Mesendoderm (in vitro differentiated cells): ENCODE measurements around the gene C6orf15.
"Not testable (repeated sequence)": the region's sequence is repeated elsewhere in the genome, so short reads cannot be mapped to it uniquely, and the experiment has no call there.

Experiments
- DNase-seq: peaks from one replicate; pipeline ENCODE4 v3.0.0; 2013
- H2AK5ac ChIP-seq: 2 replicates; pipeline ENCODE4 v1.6.1; 2013; ENCODE audit warnings: low read length, inconsistent platforms
- H2BK120ac ChIP-seq: 2 replicates; pipeline ENCODE4 v1.6.1; 2013; ENCODE audit warnings: low read depth, mild to moderate bottlenecking, low read length, moderate library complexity, mixed read lengths
- H2BK15ac ChIP-seq: replicated peaks from 2 replicates; pipeline ENCODE4 v1.6.1; 2013; ENCODE audit warnings: low read depth, mild to moderate bottlenecking, moderate library complexity
- H2BK5ac ChIP-seq: 2 replicates; pipeline ENCODE4 v1.6.1; 2013; ENCODE audit warnings: low read length, inconsistent platforms
- H3K18ac ChIP-seq: 2 replicates; pipeline ENCODE4 v1.6.1; 2013; ENCODE audit warnings: mild to moderate bottlenecking, low read length, mixed read lengths
- H3K23ac ChIP-seq: one replicate; pipeline ENCODE4 v1.6.1; 2013; ENCODE audit warnings: low read length
- H3K27ac ChIP-seq: 2 replicates; pipeline ENCODE4 v1.5.1; 2013; ENCODE audit warnings: low read depth, mild to moderate bottlenecking, inconsistent platforms, low read length, moderate library complexity
- H3K27me3 ChIP-seq: 2 replicates; pipeline ENCODE4 v1.6.1; 2013; ENCODE audit warnings: low read length, control low read depth, mild to moderate bottlenecking, inconsistent platforms; ENCODE audit not compliant: insufficient read depth, poor library complexity
- H3K36me3 ChIP-seq: 2 replicates; pipeline ENCODE4 v1.6.1; 2013; ENCODE audit warnings: low read length, inconsistent platforms; ENCODE audit not compliant: control insufficient read depth, insufficient read depth
- H3K4ac ChIP-seq: one replicate; pipeline ENCODE4 v1.6.1; 2013; ENCODE audit warnings: low read depth, mild to moderate bottlenecking, low read length, moderate library complexity
- H3K4me1 ChIP-seq: 2 replicates; pipeline ENCODE4 v1.6.1; 2013; ENCODE audit warnings: low read depth, low read length, inconsistent platforms; ENCODE audit not compliant: control insufficient read depth
- H3K4me2 ChIP-seq: 2 replicates; pipeline ENCODE4 v1.6.1; 2013; ENCODE audit warnings: low read length
- H3K4me3 ChIP-seq: 2 replicates; pipeline ENCODE4 v1.5.1; 2013; ENCODE audit warnings: mild to moderate bottlenecking, low read length
- H3K56ac ChIP-seq: one replicate; pipeline ENCODE4 v1.6.1; 2013; ENCODE audit warnings: low read length
- H3K79me1 ChIP-seq: 2 replicates; pipeline ENCODE4 v1.6.1; 2013; ENCODE audit warnings: low read length, inconsistent platforms
- H3K79me2 ChIP-seq: 2 replicates; pipeline ENCODE4 v1.6.1; 2013; ENCODE audit warnings: mild to moderate bottlenecking, low read length; ENCODE audit not compliant: control insufficient read depth, insufficient read depth
- H3K9ac ChIP-seq: 2 replicates; pipeline ENCODE4 v1.6.1; 2013; ENCODE audit warnings: low read length, inconsistent platforms
- H4K5ac ChIP-seq: one replicate; pipeline ENCODE4 v1.6.1; 2013; ENCODE audit warnings: low read length
- H4K8ac ChIP-seq: one replicate; pipeline ENCODE4 v1.6.1; 2013; ENCODE audit warnings: low read depth, mild to moderate bottlenecking, control low read depth, low read length, moderate library complexity
- WGBS: extraction: QIAGEN DNeasy Blood & Tissue Kit; methylation state at CpG from one replicate; pipeline ENCODE4 v1.1.7; 2013; ENCODE audit warnings: low lambda C conversion rate, missing lambda C conversion rate; ENCODE audit not compliant: insufficient coverage; ENCODE audit errors: extremely low coverage; 5-methylcytosine and 5-hydroxymethylcytosine counted together

C6orf15 gene

DNA sequence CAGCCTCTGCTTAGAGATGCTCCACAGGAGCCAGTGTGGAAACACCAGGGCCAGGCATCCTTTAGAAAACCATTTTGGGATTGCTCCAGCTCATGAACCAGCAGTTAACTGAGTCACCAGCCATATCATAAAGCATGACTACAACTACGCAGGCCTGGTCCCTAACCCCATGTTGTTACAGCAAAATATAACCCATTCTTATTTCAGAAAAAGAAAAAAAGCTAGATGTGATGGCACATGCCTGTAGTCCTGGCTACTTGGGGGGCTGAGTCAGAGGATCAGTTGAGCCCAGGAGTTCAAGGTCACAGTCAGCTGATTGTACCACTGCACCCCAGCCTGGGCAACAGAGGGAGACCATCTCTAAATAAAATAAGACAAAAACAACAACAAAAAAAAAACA is 36.8 kb downstream of the C6orf15 start:
- H3K79me2 ChIP-seq: no peaks in the 10 kb centered on the region
- no peak overlapping the region for H3K56ac ChIP-seq
- no peak overlapping the region for H3K4ac ChIP-seq
- H3K36me3 ChIP-seq: no peaks in the 10 kb centered on the region
- H3K23ac ChIP-seq: no peak overlapping the region
- H3K9ac ChIP-seq: no peak overlapping the region
- no peaks in the 10 kb centered on the region for H3K27me3 ChIP-seq
- H3K18ac ChIP-seq: no peak overlapping the region
- no peak overlapping the region for H3K4me2 ChIP-seq
- no peak overlapping the region for H2BK15ac ChIP-seq
- H2BK120ac ChIP-seq: no peak overlapping the region
- no peaks in the 10 kb centered on the region for H3K79me1 ChIP-seq
- no peak for DNase-seq
- H3K27ac ChIP-seq: no peak overlapping the region
- H3K4me3 ChIP-seq: no peak overlapping the region
- H3K4me1 ChIP-seq: no peaks in the 10 kb centered on the region
- H2BK5ac ChIP-seq: no peak overlapping the region
- H4K8ac ChIP-seq: no peak overlapping the region
- WGBS: no CpG with 5 or more reads among the region's 1 CpG
- H2AK5ac ChIP-seq: no peak overlapping the region
- H4K5ac ChIP-seq: no peak overlapping the region

DNA sequence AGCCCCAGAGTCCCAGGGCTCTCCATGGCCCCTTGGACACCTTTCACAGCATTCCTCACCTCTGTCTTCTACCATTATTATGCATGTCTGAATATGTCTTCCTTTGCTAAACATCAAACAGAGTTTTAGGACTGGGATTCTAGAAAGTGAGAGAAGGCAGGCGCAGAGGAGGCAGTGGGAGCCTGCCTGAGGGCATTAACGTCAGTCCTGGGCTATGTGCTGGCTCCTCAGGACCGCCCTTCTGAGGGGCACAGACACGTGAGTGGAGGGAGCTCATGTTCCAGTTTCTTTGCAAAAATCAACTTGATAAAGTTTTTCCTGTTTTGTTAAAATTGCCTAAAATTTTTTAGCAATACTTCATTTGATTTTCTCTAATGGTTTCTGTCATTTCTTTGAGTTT is 38.0 kb downstream of the C6orf15 start:
- H3K56ac ChIP-seq: no peak overlapping the region
- no peak overlapping the region for H3K4me3 ChIP-seq
- H3K18ac ChIP-seq: no peak overlapping the region
- no peak overlapping the region for H3K9ac ChIP-seq
- no CpG with 5 or more reads among the region's 4 CpGs for WGBS
- no peak overlapping the region for H2BK5ac ChIP-seq
- no peaks in the 10 kb centered on the region for H3K36me3 ChIP-seq
- H3K79me2 ChIP-seq: no peaks in the 10 kb centered on the region
- no peaks in the 10 kb centered on the region for H3K79me1 ChIP-seq
- H3K27ac ChIP-seq: no peak overlapping the region
- no peak overlapping the region for H2BK15ac ChIP-seq
- H3K27me3 ChIP-seq: no peaks in the 10 kb centered on the region
- H3K23ac ChIP-seq: no peak overlapping the region
- no peak overlapping the region for H3K4ac ChIP-seq
- no peak overlapping the region for H4K5ac ChIP-seq
- no peak overlapping the region for H2BK120ac ChIP-seq
- no peak overlapping the region for H2AK5ac ChIP-seq
- H3K4me1 ChIP-seq: no peaks in the 10 kb centered on the region
- no peak overlapping the region for H3K4me2 ChIP-seq
- no peak for DNase-seq
- H4K8ac ChIP-seq: no peak overlapping the region

DNA sequence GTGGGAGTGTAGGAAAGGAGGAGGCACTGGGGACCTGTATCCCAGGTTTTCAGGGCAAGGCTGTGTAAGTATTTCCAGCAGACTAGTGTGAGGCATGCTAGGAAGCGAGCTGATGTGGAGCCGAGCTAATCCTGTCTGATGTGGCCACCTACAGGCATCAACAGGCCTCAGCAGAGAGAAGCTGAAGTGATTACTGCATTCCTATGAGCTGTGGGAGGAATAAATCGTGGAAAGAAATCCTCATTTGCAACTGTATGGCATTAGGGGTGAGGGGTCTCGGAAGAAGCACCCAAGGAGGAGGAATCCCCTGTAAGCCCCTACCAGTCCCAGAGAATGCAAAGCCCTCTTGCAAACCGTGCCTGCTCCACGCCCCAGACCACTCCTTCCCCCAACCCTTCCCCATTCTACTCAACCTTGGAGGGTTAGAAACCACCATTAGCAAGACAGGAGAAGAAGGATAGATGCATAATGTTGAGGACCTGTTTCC is 41.6 kb downstream of the C6orf15 start:
- no peak overlapping the region for H4K8ac ChIP-seq
- H3K27me3 ChIP-seq: no peaks in the 10 kb centered on the region
- H4K5ac ChIP-seq: no peak overlapping the region
- no CpG with 5 or more reads among the region's 6 CpGs for WGBS
- H3K23ac ChIP-seq: no peak overlapping the region
- H3K4ac ChIP-seq: no peak overlapping the region
- peak overlapping the region; percentile 65 for H3K56ac ChIP-seq
- H2BK15ac ChIP-seq: no peak overlapping the region
- no peaks in the 10 kb centered on the region for H3K79me1 ChIP-seq
- no peak overlapping the region for H2BK5ac ChIP-seq
- DNase-seq: peak; percentile 94
- H3K4me2 ChIP-seq: no peak overlapping the region
- no peaks in the 10 kb centered on the region for H3K79me2 ChIP-seq
- peak overlapping the region; percentile 23 for H3K9ac ChIP-seq
- no peaks in the 10 kb centered on the region for H3K36me3 ChIP-seq
- no peak overlapping the region for H2AK5ac ChIP-seq
- H2BK120ac ChIP-seq: no peak overlapping the region
- no peaks in the 10 kb centered on the region for H3K4me1 ChIP-seq
- H3K4me3 ChIP-seq: no peak overlapping the region
- H3K27ac ChIP-seq: no peak overlapping the region
- H3K18ac ChIP-seq: no peak overlapping the region

DNA sequence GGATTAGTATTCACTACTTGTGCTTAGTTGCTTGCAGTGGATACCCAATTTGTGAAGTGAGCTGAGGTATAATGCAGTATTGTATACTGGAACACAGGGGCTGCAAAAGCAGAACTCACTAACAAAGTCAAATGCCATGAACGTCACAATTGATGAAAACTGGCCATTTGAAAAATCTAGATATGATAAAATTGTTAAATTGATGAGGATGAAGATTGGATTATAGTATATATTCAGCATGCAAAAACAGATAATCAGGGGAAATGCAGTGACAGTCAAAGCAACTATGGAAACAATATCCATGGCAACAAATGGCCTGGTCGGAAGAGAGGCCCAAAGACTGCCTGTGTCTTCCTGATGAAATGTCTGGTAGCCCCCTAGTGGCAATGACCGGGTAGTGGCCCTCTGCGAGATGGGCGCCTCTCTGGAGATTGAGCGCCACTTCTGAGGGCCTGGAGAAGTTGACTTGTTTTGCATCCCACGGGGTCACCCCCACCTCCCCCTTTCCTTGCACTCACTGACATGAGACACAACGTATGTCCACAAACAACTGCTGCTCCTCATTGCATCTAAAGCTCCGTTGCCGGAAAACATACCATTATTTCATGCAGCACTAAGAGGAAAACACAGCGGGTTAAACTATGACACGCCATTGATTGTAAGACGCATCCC is 43.6 kb downstream of the C6orf15 start:
- Histone ChIP-seq H3K27me3 (no peaks in the 10 kb centered on the region), H3K4me3 (no peak overlapping the region), H4K8ac (no peak overlapping the region), H3K23ac (no peak overlapping the region), H3K18ac (no peak overlapping the region), H3K56ac (no peak overlapping the region), H2AK5ac (no peak overlapping the region), H3K27ac (no peak overlapping the region), H3K79me1 (no peaks in the 10 kb centered on the region), H3K4ac (no peak overlapping the region), H3K4me1 (no peaks in the 10 kb centered on the region), H2BK120ac (no peak overlapping the region), H3K79me2 (no peaks in the 10 kb centered on the region), H3K36me3 (no peaks in the 10 kb centered on the region), H4K5ac (no peak overlapping the region), H3K4me2 (no peak overlapping the region), H2BK15ac (no peak overlapping the region), H3K9ac (no peak overlapping the region), H2BK5ac (no peak overlapping the region)
- no CpG with 5 or more reads among the region's 13 CpGs for WGBS
- peak; percentile 92 for DNase-seq

DNA sequence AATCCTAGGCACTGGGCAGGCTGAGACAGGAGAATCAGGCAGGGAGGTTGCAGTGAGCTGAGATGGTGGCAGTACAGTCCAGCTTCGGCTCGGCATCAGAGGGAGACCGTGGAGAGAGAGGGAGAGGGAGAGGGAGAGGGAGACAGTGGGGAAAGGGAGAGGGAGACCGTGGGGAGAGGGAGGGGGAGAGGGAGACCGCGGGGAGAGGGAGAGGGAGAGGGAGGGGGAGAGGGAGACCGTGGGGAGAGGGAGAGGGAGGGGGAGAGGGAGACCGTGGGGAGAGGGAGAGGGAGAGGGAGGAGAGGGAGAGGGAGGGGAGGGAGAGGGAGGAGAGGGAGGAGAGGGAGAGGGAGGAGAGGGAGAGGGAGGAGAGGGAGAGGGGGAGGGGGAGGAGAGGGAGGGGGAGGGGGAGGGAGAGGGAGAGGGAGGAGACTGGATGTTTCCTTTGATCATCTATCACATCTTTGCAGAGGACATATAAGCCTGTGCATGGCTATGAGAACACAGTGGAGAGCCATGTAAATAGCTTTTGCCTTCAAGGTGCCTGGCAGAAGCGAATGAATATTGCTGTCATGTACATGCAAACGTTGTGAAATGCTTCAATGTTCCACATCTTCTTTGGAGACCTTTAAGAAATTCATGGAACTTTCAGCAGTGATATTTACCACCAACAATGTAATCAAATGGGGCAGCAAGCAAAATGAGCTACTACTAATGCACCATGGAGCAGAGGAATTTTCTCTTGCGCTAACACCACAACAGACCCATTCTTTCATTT is 44.3 kb downstream of the C6orf15 start:
- H3K4me2 ChIP-seq, H3K4me3 ChIP-seq, H3K79me1 ChIP-seq, H3K4ac ChIP-seq, H4K5ac ChIP-seq, DNase-seq, H3K27me3 ChIP-seq, H4K8ac ChIP-seq, H2BK5ac ChIP-seq, H2AK5ac ChIP-seq, H3K18ac ChIP-seq, H3K23ac ChIP-seq, H3K27ac ChIP-seq, H3K36me3 ChIP-seq, H3K4me1 ChIP-seq, H3K56ac ChIP-seq, H3K9ac ChIP-seq, H3K79me2 ChIP-seq, H2BK120ac ChIP-seq, H2BK15ac ChIP-seq: not testable (repeated sequence)
- no CpG with 5 or more reads among the region's 11 CpGs for WGBS
